COLO668 (cell line): ENCODE results near the gene INPP4B.

Experiments used
- DNase-seq: peaks from one replicate; lab custom pipeline; 2025; ENCODE audit not compliant: unreplicated experiment; lab: John Stamatoyannopoulos, UW

INPP4B gene

GRCh38 chr4:142316025-142316424, 530.1 kb downstream of the INPP4B start:
- no peak for DNase-seq

GRCh38 chr4:142314686-142315085, 531.4 kb downstream of the INPP4B start:
- peak; percentile 72 for DNase-seq

- DNase-seq, result no peak
Observed at GRCh38 chr4:142314247-142314646, 531.9 kb downstream of the INPP4B start.

GRCh38 chr4:142312391-142312790, 533.7 kb downstream of the INPP4B start:
- DNase-seq, result no peak

GRCh38 chr4:142311916-142312315, 534.2 kb downstream of the INPP4B start:
- no peak for DNase-seq

- DNase-seq, result no peak
Observed at GRCh38 chr4:142309772-142310171, 536.3 kb downstream of the INPP4B start.

GRCh38 chr4:142307857-142308256, 538.2 kb downstream of the INPP4B start:
- DNase-seq, result no peak

- no peak for DNase-seq
Observed at GRCh38 chr4:142297313-142297712, 548.8 kb downstream of the INPP4B start.

GRCh38 chr4:142293536-142293935, 552.6 kb downstream of the INPP4B start:
- DNase-seq, result no peak

GRCh38 chr4:142292231-142292630, 553.9 kb downstream of the INPP4B start:
- no peak for DNase-seq

- no peak for DNase-seq
Observed at GRCh38 chr4:142291299-142292050, 554.6 kb downstream of the INPP4B start.

- no peak for DNase-seq
Observed at GRCh38 chr4:142287371-142287770, 558.7 kb downstream of the INPP4B start.

- no peak for DNase-seq
Observed at GRCh38 chr4:142285222-142285583, 560.9 kb downstream of the INPP4B start.

GRCh38 chr4:142284402-142285221, 561.5 kb downstream of the INPP4B start:
- no peak for DNase-seq

GRCh38 chr4:142282870-142283431, 563.1 kb downstream of the INPP4B start:
- DNase-seq, result no peak

GRCh38 chr4:142281999-142282398, 564.1 kb downstream of the INPP4B start:
- no peak for DNase-seq

GRCh38 chr4:142278663-142279062, 567.4 kb downstream of the INPP4B start:
- DNase-seq, result no peak

GRCh38 chr4:142278171-142278570, 567.9 kb downstream of the INPP4B start:
- no peak for DNase-seq

- no peak for DNase-seq
Observed at GRCh38 chr4:142274137-142274536, 572.0 kb downstream of the INPP4B start.

- DNase-seq, result no peak
Observed at GRCh38 chr4:142272452-142272851, 573.6 kb downstream of the INPP4B start.

GRCh38 chr4:142271832-142272231, 574.3 kb downstream of the INPP4B start:
- DNase-seq, result no peak

- DNase-seq, result no peak
Observed at GRCh38 chr4:142267101-142267500, 579.0 kb downstream of the INPP4B start.
